GM12874 (cell line): ENCODE measurements around the gene ROBO1.

ENCODE experiments used
- TF ChIP-seq, protein P1 (sequence below): IDR thresholded peaks from 2 replicates; pipeline ENCODE4 v1.5.1; 2011; ENCODE audit warnings: low read depth, mild to moderate bottlenecking, control low read depth, low read length, moderate library complexity; ENCODE audit not compliant: insufficient read depth

ROBO1 gene

DNA sequence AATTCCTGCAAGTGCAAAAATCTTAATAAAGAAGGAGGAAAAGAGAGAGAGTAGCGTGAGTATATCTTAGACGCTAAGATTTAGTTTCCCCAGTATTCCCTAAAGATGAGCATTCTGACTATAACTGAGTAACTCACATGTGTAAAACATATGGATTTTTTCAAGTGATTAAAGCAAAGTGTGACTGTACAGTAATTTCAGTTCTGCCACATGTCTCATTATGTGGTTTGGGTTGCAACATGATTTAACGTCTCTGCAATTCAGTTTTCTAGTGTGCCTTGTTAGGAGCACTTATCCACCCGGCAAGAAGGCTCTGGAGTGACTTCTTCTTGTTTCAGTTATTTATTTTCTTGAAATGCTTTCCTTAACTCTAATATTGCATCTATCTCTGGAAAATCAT lies 514.1 kb downstream of the ROBO1 start:
- TF ChIP-seq, protein P1, sequence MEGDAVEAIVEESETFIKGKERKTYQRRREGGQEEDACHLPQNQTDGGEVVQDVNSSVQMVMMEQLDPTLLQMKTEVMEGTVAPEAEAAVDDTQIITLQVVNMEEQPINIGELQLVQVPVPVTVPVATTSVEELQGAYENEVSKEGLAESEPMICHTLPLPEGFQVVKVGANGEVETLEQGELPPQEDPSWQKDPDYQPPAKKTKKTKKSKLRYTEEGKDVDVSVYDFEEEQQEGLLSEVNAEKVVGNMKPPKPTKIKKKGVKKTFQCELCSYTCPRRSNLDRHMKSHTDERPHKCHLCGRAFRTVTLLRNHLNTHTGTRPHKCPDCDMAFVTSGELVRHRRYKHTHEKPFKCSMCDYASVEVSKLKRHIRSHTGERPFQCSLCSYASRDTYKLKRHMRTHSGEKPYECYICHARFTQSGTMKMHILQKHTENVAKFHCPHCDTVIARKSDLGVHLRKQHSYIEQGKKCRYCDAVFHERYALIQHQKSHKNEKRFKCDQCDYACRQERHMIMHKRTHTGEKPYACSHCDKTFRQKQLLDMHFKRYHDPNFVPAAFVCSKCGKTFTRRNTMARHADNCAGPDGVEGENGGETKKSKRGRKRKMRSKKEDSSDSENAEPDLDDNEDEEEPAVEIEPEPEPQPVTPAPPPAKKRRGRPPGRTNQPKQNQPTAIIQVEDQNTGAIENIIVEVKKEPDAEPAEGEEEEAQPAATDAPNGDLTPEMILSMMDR, result no peak

DNA sequence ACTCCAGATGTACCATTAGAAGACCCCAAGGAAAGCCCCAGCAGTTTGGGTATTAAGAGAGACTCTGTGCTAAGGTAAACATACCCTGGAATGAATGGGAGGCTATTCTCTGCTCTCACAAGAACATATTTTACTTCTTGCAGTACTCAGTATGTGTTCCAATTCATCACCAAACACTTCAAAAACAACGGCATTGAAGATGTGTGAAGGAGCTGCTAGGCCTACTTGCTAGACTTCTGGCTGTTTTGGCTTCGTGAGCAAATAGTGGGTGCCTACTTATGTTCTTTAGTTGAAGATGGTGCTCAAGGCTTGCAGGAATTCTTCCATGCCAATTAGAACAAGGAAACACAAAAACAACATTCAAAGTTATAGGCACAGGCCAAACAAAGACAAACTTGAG lies 514.5 kb downstream of the ROBO1 start:
- TF ChIP-seq, protein P1, result no peak

DNA sequence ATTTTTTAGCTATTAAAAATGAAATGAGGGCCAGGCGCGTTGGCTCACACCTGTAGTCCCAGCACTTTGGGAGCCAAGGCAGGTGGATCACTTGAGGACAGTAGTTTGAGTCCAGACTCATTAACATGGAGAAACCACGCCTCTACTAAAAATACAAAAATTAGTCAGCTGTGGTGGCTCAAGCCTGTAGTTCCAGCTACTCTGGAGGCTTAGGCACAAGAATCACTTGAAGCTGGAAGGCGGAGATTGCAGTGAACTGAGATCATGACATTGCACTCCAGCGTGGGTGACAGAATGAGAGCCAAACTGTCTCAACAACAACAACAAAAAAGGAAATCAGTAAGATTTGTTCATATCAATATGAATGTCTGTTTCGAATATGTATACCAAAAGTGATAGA lies 517.1 kb downstream of the ROBO1 start:
- TF ChIP-seq, protein P1, result no peak

DNA sequence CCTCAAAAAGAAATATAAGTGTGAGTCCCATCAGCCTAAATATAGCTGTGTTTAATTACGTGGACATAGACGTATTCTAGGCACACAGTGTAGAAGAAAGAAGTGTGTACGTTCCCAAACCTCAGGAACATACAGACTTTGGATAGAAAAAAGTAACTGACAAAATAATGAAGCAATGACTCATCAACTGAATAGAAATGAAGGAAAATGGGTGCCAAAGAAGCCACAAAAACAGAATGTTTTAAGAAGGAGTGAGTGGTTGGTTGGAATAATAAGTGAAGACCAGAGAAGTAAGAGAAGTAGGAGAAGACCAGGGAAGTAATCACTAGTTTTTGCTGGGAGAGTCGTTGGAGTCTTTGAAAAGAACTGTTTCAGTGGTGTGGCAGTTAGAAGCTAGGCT lies 518.1 kb downstream of the ROBO1 start:
- TF ChIP-seq, protein P1, result no peak

DNA sequence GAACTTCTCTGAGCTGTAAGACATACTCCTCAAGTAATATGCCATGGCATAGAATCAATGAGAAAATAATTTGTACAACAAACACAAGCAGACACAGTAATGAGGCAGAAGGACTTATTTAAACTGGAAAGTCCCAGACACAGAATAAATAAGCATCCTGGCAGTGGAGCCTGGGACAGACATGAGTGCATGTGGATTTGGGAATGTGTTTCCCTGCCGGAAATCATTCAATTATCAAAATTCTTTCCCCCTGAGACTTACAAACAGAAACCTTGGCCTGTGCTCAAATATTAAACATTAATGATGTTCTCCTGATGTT lies 520.1 kb downstream of the ROBO1 start:
- TF ChIP-seq, protein P1, result no peak

DNA sequence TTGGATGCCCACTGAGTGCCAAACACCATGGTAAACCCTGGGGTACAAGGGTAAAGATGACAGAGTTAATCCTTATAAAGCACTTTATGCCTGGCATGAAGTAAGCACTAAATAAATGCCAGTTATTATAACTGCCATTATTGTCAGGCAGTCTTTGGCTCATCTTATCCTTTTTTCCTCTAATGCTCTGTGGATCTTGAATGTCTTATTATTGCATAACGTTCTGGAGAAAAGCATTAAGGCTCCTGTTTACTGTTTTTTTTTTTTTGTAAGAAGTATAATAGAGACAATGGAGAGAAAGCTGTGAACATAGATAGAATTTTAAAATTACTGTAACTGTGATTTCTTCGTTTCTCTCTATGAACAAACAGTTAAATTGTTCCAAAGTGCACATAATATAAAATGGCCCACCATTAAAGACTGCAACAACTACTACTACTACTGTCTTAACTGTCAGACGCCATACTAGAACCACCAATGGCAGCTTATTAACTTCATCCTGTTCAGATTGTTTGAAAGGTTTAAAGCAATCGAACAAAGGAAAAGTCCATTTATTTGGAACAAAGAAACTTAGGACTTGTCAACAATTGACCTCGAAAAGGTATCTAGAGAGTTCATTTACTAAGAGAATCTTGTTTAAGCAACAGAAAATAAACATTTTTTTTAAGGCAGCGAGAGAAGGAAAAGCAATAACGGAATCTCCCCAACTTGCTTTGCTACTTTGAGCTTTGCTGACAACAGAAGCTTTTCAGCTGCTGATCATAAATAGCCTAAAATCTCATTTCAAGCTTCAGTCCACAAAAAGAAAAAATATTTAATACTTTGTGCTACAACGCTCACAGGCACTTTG lies 520.7 kb downstream of the ROBO1 start:
- TF ChIP-seq, protein P1, result no peak

DNA sequence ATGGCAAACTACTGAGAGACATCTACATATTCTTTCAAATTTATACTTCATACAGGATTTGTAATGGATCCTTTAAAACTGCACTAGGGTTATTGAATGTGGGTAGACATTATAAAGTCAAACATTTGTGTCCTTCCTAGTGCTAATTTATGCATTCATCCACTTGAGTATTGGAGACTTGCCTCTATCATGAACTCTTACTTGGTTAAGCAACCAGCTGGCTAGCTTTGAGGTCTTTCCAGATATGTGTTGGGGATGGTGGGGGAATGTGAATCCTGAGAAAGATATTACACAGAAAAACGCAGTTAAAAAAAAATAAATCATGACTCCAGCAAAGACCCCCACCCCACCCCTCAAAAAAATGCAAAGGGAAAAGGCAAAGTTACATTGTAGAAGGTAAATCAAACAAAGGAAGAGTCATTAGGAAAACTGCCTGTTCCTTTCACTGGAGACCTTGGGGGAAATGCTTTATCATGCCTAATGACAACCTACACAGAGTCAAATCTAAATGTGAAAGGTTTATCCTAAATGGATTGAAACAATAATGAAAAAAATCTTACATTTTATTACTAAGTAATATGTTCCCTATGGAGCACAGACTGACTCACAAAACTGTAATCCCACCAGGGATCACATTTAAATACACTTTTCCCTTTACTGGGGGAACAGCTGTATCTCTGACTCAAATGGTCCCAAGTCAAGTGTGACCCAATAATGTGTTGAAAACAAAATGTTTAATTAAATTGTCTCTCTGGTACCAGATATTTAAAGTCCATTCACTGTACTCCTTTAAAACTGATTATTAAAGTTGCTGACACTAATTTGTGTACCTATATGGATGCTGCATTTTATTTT lies 522.3 kb downstream of the ROBO1 start:
- TF ChIP-seq, protein P1, result no peak
